PFSK-1 (cell line): ENCODE measurements around the gene COL9A2.

Source experiments
- FOXP2 ChIP-seq: optimal IDR thresholded peaks from 2 replicates; pipeline ENCODE3; 2011; ENCODE audit warnings: borderline replicate concordance, control low read depth, inconsistent platforms; ENCODE audit not compliant: insufficient read depth; ENCODE audit errors: extremely low read length, extremely low read depth
- POLR2AphosphoS5 ChIP-seq: IDR thresholded peaks from 2 replicates; pipeline ENCODE4 v1.6.1; 2012; ENCODE audit warnings: low read depth, mild to moderate bottlenecking, control low read depth, low read length, moderate library complexity
- SIN3A ChIP-seq: IDR thresholded peaks from 2 replicates; pipeline ENCODE4 v1.6.1; 2012; ENCODE audit warnings: mild to moderate bottlenecking, low read length, moderate library complexity, borderline replicate concordance; ENCODE audit not compliant: insufficient read depth
- TAF1 ChIP-seq: IDR thresholded peaks from 2 replicates; pipeline ENCODE4 v1.6.1; 2012; ENCODE audit warnings: low read length, control low read depth, borderline replicate concordance; ENCODE audit not compliant: insufficient read depth
- TF ChIP-seq, protein P1 (sequence below), 2 experiments: IDR thresholded peaks; 2 replicates each; pipeline versions ENCODE4 v1.6.1 to v1.8.0; 2011 to 2012; ENCODE audit warnings: low read depth in 2 of 2, low read length in 2 of 2, control low read depth in 1 of 2, inconsistent platforms in 1 of 2, mild to moderate bottlenecking in 1 of 2, moderate library complexity in 1 of 2; ENCODE audit not compliant: insufficient read depth in 1 of 2

COL9A2 gene

DNA sequence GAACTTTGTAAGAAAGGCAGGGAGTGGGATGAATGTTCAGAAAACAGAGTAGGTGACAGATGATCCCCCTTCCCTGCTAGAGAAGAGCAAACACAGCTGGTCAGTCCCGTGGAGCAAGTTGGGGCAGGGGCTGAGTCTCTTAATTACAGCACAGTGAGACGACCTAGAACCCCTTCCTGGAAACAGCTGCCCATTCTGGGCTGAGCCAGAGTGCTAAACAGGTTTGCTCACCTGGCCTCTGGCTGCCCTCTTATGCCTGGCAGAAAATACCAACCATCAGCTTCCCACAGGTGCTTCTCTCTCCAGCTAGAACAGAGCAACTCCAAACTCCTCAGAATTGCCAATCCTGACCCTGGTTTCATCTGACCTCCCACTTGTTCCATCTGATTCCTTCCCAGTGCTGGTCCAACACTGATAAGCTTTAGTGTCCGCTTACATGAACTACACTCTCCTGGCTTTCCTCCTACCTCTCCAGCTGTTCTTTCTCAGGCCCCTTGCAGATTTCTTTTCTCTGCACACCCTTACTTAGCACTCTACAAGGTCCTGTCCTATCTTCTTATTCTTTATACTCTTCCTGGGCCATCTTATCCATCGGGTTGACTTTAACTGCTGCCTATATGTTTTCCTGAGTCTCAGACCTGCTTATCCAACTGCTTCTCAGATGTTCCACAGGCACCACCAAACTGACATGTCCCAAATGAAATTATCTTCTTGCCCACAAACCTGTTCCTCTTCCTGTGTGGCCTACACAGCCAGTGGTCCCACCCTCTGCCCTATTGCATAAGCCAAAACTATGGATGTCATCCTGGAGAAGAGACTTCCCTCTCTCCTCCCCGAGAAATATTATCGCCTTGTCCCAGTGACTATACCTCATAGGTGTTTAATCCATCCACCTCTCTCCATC lies 22.6 kb upstream of the COL9A2 start:
- TF ChIP-seq SIN3A (no peak), FOXP2 (no peak), POLR2AphosphoS5 (no peak), TAF1 (no peak)
- TF ChIP-seq, protein P1, sequence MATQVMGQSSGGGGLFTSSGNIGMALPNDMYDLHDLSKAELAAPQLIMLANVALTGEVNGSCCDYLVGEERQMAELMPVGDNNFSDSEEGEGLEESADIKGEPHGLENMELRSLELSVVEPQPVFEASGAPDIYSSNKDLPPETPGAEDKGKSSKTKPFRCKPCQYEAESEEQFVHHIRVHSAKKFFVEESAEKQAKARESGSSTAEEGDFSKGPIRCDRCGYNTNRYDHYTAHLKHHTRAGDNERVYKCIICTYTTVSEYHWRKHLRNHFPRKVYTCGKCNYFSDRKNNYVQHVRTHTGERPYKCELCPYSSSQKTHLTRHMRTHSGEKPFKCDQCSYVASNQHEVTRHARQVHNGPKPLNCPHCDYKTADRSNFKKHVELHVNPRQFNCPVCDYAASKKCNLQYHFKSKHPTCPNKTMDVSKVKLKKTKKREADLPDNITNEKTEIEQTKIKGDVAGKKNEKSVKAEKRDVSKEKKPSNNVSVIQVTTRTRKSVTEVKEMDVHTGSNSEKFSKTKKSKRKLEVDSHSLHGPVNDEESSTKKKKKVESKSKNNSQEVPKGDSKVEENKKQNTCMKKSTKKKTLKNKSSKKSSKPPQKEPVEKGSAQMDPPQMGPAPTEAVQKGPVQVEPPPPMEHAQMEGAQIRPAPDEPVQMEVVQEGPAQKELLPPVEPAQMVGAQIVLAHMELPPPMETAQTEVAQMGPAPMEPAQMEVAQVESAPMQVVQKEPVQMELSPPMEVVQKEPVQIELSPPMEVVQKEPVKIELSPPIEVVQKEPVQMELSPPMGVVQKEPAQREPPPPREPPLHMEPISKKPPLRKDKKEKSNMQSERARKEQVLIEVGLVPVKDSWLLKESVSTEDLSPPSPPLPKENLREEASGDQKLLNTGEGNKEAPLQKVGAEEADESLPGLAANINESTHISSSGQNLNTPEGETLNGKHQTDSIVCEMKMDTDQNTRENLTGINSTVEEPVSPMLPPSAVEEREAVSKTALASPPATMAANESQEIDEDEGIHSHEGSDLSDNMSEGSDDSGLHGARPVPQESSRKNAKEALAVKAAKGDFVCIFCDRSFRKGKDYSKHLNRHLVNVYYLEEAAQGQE (IDR thresholded peaks at IDR 0.05; ENCODE audit: insufficient read depth in 1 of 2, low read depth in 2 of 2, low read length in 2 of 2): no peak

DNA sequence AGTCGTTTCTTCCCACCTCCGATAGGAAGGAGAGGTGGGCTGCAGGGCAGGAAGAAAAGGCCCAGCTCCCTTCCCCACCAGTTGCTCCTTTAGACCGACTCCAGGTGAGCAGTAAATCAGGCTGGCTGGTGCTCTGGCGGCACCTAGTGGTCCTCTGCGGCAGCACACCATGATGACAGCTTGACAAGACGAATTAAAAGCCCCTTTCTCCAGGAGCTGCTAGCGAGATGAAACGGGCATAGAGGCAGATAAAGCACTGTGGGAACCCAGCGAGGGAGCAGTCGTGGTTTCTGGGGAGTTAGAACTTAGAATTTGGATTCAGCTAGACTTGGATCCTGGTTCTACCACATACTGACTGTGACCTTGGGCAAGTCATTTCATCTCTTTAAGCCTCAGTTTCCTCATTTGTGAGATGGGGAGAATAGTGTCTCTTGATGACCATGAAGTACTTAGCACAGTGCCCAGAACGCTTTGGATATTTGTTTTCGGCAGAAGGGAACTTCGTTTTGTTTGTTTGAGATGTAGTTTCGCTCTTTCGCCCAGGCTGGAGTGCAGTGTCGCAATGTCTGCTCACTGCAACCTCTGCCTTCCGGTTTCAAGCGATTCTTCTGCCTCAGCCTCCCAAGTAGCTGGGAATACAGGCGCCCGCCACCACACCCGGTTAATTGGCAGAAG lies 21.8 kb upstream of the COL9A2 start:
- TF ChIP-seq POLR2AphosphoS5: no peak
- TF ChIP-seq, protein P1 (IDR thresholded peaks at IDR 0.05; ENCODE audit: insufficient read depth in 1 of 2, low read depth in 2 of 2, low read length in 2 of 2): no peak

GRCh38 chr1:40337443-40337842 lies 20.4 kb upstream of the COL9A2 start:
- no peak for TF ChIP-seq FOXP2
- TF ChIP-seq TAF1: no peak
- TF ChIP-seq POLR2AphosphoS5: no peak
- TF ChIP-seq, protein P1 (IDR thresholded peaks at IDR 0.05; ENCODE audit: insufficient read depth in 1 of 2, low read depth in 2 of 2, low read length in 2 of 2): no peak
- TF ChIP-seq SIN3A: no peak

DNA sequence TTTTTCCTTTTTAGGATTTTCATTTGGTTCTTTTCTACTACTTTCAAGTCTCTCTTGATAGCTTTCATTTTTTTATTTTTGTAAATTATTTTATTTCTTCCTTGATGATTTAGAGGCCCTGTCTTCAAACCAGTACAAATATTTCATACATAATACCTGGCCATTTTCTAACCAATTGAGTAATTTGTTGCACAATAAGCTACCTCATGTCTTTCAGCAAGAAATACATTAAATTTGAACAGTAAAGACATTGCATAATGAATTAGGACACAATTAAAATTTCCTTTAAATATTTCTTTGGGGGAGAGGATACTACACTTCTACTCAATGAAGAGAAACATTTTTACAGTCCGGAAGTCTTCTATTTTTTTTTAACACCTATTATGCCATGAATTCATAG lies 15.6 kb upstream of the COL9A2 start:
- TF ChIP-seq SIN3A (no peak), POLR2AphosphoS5 (no peak), FOXP2 (no peak), TAF1 (no peak)
- TF ChIP-seq, protein P1 (IDR thresholded peaks at IDR 0.05; ENCODE audit: insufficient read depth in 1 of 2, low read depth in 2 of 2, low read length in 2 of 2): no peak
